Loucy (cell line): ENCODE measurements around the gene MN1.

Source experiments
- H2AFZ ChIP-seq: fragments of 200-600 bp; sonication (generic); 2 replicates; pipeline ENCODE4 v1.6.0; 2016; ENCODE audit warnings: antibody characterized with exemption, mild to moderate bottlenecking, low read length, moderate library complexity
- H3F3A ChIP-seq: fragments of 200-600 bp; 2 replicates; pipeline ENCODE4 v1.6.0; 2016; ENCODE audit warnings: antibody characterized with exemption, low read depth, mild to moderate bottlenecking
- H3K27me3 ChIP-seq: fragments of 200-600 bp; sonication (generic); 2 replicates; pipeline ENCODE4 v1.6.1; 2014; ENCODE audit warnings: low read length, mild to moderate bottlenecking; ENCODE audit not compliant: insufficient read depth, poor library complexity, severe bottlenecking
- H3K36me3 ChIP-seq: fragments of 200-600 bp; sonication (generic); 2 replicates; pipeline ENCODE4 v1.6.1; 2016; ENCODE audit warnings: low read length; ENCODE audit not compliant: insufficient read depth
- H3K4me1 ChIP-seq: fragments of 200-600 bp; sonication (generic); 2 replicates; pipeline ENCODE4 v1.5.1; 2014; ENCODE audit warnings: low read length, mild to moderate bottlenecking; ENCODE audit not compliant: insufficient read depth, poor library complexity, severe bottlenecking
- H3K4me2 ChIP-seq: fragments of 200-600 bp; sonication (generic); 2 replicates; pipeline ENCODE4 v1.6.0; 2014; ENCODE audit warnings: antibody characterized with exemption, low read length, low read depth, mild to moderate bottlenecking; ENCODE audit not compliant: poor library complexity, severe bottlenecking
- H3K4me3 ChIP-seq: fragments of 200-600 bp; sonication (generic); 2 replicates; pipeline ENCODE4 v1.5.1; 2014; ENCODE audit warnings: low read length, mild to moderate bottlenecking, mixed read lengths; ENCODE audit not compliant: poor library complexity, severe bottlenecking
- H3K79me2 ChIP-seq: fragments of 200-600 bp; sonication (generic); 2 replicates; pipeline ENCODE4 v1.6.1; 2014; ENCODE audit warnings: low read length; ENCODE audit not compliant: insufficient read depth
- H3K9ac ChIP-seq: fragments of 200-600 bp; sonication (generic); 2 replicates; pipeline ENCODE4 v1.6.0; 2014; ENCODE audit warnings: mild to moderate bottlenecking, low read depth, low read length, moderate library complexity; ENCODE audit not compliant: poor library complexity, severe bottlenecking
- H3K9me2 ChIP-seq: fragments of 200-600 bp; sonication (generic); replicated peaks from 2 replicates; pipeline ENCODE4 v1.6.1; 2016; ENCODE audit warnings: low read depth, low read length, mixed read lengths
- H3K9me3 ChIP-seq: fragments of 200-600 bp; sonication (generic); 2 replicates; pipeline ENCODE4 v1.6.1; 2014; ENCODE audit warnings: mild to moderate bottlenecking, antibody characterized with exemption, low read length, low read depth; ENCODE audit not compliant: insufficient read depth
- H4K20me1 ChIP-seq: fragments of 200-600 bp; sonication (generic); 2 replicates; pipeline ENCODE4 v1.6.0; 2014; ENCODE audit warnings: antibody characterized with exemption, low read length, mild to moderate bottlenecking; ENCODE audit not compliant: insufficient read depth, poor library complexity, severe bottlenecking
- EZH2phosphoT487 ChIP-seq: fragments of 200-600 bp; IDR thresholded peaks from 2 replicates; pipeline ENCODE4 v1.6.1; 2018; ENCODE audit warnings: antibody characterized with exemption, mild to moderate bottlenecking, moderate library complexity, borderline replicate concordance
- TF ChIP-seq, protein P1 (sequence below): fragments of 200-600 bp; sonication (generic); conservative IDR thresholded peaks from 2 replicates; pipeline ENCODE4 v1.5.1; 2014; ENCODE audit warnings: mild to moderate bottlenecking, antibody characterized with exemption, low read length

The MN1 gene

DNA sequence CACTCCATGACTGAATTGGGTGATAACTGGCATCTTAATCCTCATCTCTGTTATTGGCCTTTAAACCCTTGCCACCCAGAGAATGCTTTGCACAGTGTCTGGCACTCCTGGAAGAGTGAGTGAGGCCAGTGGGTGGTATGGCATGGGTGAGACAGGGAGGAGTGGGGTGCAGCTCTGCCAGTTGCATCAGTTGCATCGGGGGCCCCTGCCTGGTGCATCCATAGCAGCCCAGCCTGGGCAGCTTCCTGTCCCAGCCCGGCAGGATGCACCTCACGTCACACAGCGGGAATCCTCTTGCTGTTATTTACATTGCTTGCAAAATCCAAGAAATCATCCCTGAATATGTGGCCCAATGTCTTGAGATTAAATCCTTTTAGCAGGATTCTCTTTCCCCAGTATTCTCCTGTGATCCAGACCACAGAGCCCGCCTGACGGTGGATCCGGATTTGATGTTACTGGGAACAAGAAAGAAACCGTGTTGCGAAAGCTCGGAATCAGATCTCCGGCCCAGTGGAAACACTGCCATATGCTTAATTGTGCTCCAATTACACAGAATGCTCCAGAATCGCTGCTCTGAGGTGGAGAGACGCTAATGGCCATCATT is 37.6 kb upstream of the MN1 start:
- Histone ChIP-seq H3K27me3 (no peaks in the 10 kb centered on the region), H3K4me1 (no peaks in the 10 kb centered on the region), H3K36me3 (no peaks in the 10 kb centered on the region), H3K4me3 (no peak overlapping the region), H2AFZ (no peak overlapping the region), H3K4me2 (no peak overlapping the region), H3K9me3 (0 out of 2 replicates have a peak, but pooled peaks cover 4% of the 10 kb centered on the region), H3K79me2 (no peaks in the 10 kb centered on the region), H3K9ac (no peak overlapping the region), H3K9me2 (no peaks in the 10 kb centered on the region), H4K20me1 (no peaks in the 10 kb centered on the region), H3F3A (no peaks in the 10 kb centered on the region)
- no peak for TF ChIP-seq EZH2phosphoT487
- TF ChIP-seq, protein P1, sequence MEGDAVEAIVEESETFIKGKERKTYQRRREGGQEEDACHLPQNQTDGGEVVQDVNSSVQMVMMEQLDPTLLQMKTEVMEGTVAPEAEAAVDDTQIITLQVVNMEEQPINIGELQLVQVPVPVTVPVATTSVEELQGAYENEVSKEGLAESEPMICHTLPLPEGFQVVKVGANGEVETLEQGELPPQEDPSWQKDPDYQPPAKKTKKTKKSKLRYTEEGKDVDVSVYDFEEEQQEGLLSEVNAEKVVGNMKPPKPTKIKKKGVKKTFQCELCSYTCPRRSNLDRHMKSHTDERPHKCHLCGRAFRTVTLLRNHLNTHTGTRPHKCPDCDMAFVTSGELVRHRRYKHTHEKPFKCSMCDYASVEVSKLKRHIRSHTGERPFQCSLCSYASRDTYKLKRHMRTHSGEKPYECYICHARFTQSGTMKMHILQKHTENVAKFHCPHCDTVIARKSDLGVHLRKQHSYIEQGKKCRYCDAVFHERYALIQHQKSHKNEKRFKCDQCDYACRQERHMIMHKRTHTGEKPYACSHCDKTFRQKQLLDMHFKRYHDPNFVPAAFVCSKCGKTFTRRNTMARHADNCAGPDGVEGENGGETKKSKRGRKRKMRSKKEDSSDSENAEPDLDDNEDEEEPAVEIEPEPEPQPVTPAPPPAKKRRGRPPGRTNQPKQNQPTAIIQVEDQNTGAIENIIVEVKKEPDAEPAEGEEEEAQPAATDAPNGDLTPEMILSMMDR: no peak

DNA sequence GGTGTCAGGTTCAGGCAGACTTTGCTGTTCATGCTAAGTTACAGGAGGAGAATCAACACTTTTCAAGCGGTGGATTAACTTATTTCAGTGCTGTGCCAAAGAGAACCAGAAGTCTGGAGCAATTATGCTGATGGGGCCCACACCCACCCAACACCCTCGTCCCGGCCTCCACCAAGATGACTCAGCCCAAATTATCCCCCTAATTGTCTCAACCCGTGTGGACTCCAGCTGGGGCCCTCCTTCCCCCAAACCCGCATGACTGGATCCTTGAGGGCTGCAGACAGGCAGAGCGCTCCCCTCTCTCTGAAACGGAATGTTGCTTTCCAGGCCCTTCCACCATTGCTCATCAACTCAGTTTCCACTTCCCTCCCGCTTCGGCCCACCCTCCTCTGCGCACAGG is 34.6 kb upstream of the MN1 start:
- Histone ChIP-seq H2AFZ (no peak overlapping the region), H3K36me3 (no peaks in the 10 kb centered on the region), H3K9me3 (0 out of 2 replicates have a peak, but pooled peaks cover 4% of the 10 kb centered on the region), H3K9ac (no peak overlapping the region), H3K79me2 (no peaks in the 10 kb centered on the region), H3K4me3 (no peak overlapping the region), H3F3A (no peaks in the 10 kb centered on the region), H3K4me2 (no peak overlapping the region), H3K9me2 (no peaks in the 10 kb centered on the region), H3K27me3 (no peaks in the 10 kb centered on the region), H4K20me1 (no peaks in the 10 kb centered on the region), H3K4me1 (no peaks in the 10 kb centered on the region)
- TF ChIP-seq, protein P1: no peak
- no peak for TF ChIP-seq EZH2phosphoT487

DNA sequence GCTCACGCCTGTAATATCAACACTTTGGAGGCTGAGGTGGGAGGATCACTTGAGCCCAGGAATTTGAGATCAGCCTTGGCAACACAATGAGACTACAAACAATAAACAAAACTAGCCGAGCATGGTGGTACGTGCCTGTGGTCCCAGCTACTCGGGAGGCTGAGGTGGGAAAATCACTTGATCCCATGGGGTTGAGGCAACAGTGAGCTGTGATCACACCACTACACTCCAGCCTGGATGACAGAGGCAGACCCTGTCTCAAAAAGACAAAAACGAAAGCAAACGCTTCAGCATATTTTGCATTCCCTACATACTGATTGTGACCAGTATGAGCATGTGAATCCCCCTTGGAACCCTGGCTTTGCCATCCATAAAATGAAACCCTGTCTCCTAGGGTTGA is 33.9 kb upstream of the MN1 start:
- Histone ChIP-seq H3F3A (no peaks in the 10 kb centered on the region), H4K20me1 (no peaks in the 10 kb centered on the region), H3K9me2 (no peaks in the 10 kb centered on the region), H3K4me1 (no peaks in the 10 kb centered on the region), H3K27me3 (no peaks in the 10 kb centered on the region), H3K9me3 (0 out of 2 replicates have a peak, but pooled peaks cover 4% of the 10 kb centered on the region), H3K79me2 (no peaks in the 10 kb centered on the region), H3K9ac (no peak overlapping the region), H3K4me2 (no peak overlapping the region), H2AFZ (no peak overlapping the region), H3K36me3 (no peaks in the 10 kb centered on the region), H3K4me3 (no peak overlapping the region)
- TF ChIP-seq EZH2phosphoT487: no peak
- TF ChIP-seq, protein P1: no peak
